ENCODE measurements around the gene KHK.

DNA sequence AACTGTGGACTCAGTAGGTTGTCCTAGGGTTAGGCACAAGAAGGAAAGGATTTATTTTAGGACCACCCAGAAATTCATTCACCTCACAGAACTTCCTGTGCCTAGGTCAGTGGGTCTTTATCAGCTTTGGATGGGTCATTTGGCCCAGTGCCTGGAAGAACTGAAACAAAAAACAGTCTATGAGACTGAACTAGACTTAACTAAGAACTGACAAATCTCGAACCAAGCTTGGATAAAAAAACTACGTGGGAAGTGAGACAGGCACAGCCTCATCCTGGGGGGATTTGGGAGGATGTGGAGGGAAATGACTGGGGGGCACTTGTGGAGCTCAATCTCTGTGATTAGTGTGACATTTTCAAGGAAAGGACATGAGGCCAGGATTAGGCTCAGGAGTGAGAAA, 12.8 kb upstream of the KHK start:
- no peak for TF ChIP-seq CTCF (optimal IDR thresholded peaks at IDR 0.05 in 1 of 3, IDR thresholded peaks at IDR 0.05 in 1 of 3, conservative IDR thresholded peaks at IDR 0.05 in 1 of 3; ENCODE audit: extremely low read depth in 1 of 3, insufficient read depth in 2 of 3, low read length in 3 of 3)
- TF ChIP-seq EZH2 (IDR thresholded peaks at IDR 0.05; ENCODE audit: low read length) = no peak

All from keratinocyte (primary cell).